Keratinocyte (primary cell): Measurements from ENCODE around the gene DPAGT1. TPM values are rescaled to one million over a fixed set of nuclear protein-coding genes. Genes with fewer than 3 reads are reported as not detected.

Source experiments
- DNase-seq: peaks from one replicate; pipeline ENCODE4 v3.0.0-alpha.2; 2011; ENCODE audit warnings: low read depth, missing footprints, low spot score
- FAIRE-seq: peaks from 2 replicates; lab custom pipeline; 2011; peaks lifted over from hg19 to GRCh38; lab: Jason Lieb, UNC
- H2AFZ ChIP-seq: 2 replicates; pipeline ENCODE4 v1.6.0; 2012; ENCODE audit warnings: low read length, control low read depth, inconsistent platforms; ENCODE audit not compliant: control insufficient read depth
- H3K27ac ChIP-seq: 2 replicates; pipeline ENCODE4 v1.5.1; 2011; ENCODE audit warnings: low read length; ENCODE audit not compliant: control insufficient read depth, insufficient read depth
- H3K27me3 ChIP-seq: 3 replicates; pipeline ENCODE4 v1.6.0; 2011; ENCODE audit warnings: low read length; ENCODE audit not compliant: control insufficient read depth, insufficient read depth; ENCODE audit errors: extremely low read depth
- H3K36me3 ChIP-seq, 2 experiments: 2 replicates in 1 of 2; 3 replicates in 1 of 2; pipeline ENCODE4 v1.5.1; 2011; ENCODE audit warnings: low read length in 2 of 2, mild to moderate bottlenecking in 1 of 2; ENCODE audit not compliant: control insufficient read depth in 2 of 2, insufficient read depth in 2 of 2; ENCODE audit errors: extremely low read depth in 1 of 2
- H3K4me1 ChIP-seq: 3 replicates; pipeline ENCODE4 v1.5.1; 2011; ENCODE audit warnings: low read length; ENCODE audit not compliant: control insufficient read depth, insufficient read depth; ENCODE audit errors: extremely low read depth
- H3K4me2 ChIP-seq: 3 replicates; pipeline ENCODE4 v1.6.0; 2011; ENCODE audit warnings: low read depth, low read length; ENCODE audit not compliant: control insufficient read depth, insufficient read depth; ENCODE audit errors: extremely low read depth
- H3K4me3 ChIP-seq, 3 experiments: fragments of 200-600 bp in 1 of 3; sonication (generic) in 1 of 3; 2 replicates in 2 of 3; 3 replicates in 1 of 3; pipeline ENCODE4 v1.5.1; 2011 to 2016; ENCODE audit warnings: low read length in 3 of 3, mild to moderate bottlenecking in 3 of 3, control low read depth in 2 of 3, inconsistent platforms in 1 of 3, low read depth in 1 of 3, mixed read lengths in 1 of 3, mixed run types in 1 of 3, moderate library complexity in 1 of 3; ENCODE audit not compliant: control insufficient read depth in 2 of 3, insufficient read depth in 2 of 3; ENCODE audit errors: extremely low read depth in 1 of 3
- H3K79me2 ChIP-seq: 2 replicates; pipeline ENCODE4 v1.6.0; 2012; ENCODE audit warnings: low read length; ENCODE audit not compliant: control insufficient read depth, insufficient read depth
- H3K9ac ChIP-seq: 3 replicates; pipeline ENCODE4 v1.6.0; 2011; ENCODE audit warnings: low read length; ENCODE audit not compliant: control insufficient read depth, insufficient read depth; ENCODE audit errors: extremely low read depth
- H3K9me1 ChIP-seq: 3 replicates; pipeline ENCODE4 v1.6.0; 2011; ENCODE audit warnings: low read length; ENCODE audit not compliant: control insufficient read depth, insufficient read depth; ENCODE audit errors: extremely low read depth
- H3K9me3 ChIP-seq: 2 replicates; pipeline ENCODE4 v1.5.1; 2012; ENCODE audit warnings: low read depth, low read length; ENCODE audit not compliant: control insufficient read depth
- H4K20me1 ChIP-seq: 3 replicates; pipeline ENCODE4 v1.6.0; 2011; ENCODE audit warnings: low read length; ENCODE audit not compliant: control insufficient read depth, insufficient read depth; ENCODE audit errors: extremely low read depth
- EZH2 ChIP-seq: IDR thresholded peaks from one replicate; pipeline ENCODE4 v1.6.1; 2012; ENCODE audit warnings: inconsistent platforms, mild to moderate bottlenecking, low read length, moderate library complexity
- dilution Hi-C: fragments of 300-500 bp; cut with MboI; formaldehyde crosslinking; loops from one replicate; pipeline ENCODE4 v1.7.0; 2020; ENCODE audit warnings: low sequenced_read_pairs; ENCODE audit not compliant: extremely low pct_ligation_motif_present
- polyA plus RNA-seq, 5 experiments: library from polyadenylated mRNA; depleted of rRNA in 3 of 5; stranded (reverse) in 3 of 5; stranded (forward) in 1 of 5; unstranded in 1 of 5; fragments of >200 nt; gene quantifications; 1 replicate in 1 of 5; 2 replicates in 3 of 5; 3 replicates in 1 of 5; pipeline versions ENCODE4 v1.2.1 to v1.2.3, GENCODE V29; 2011 to 2012; ENCODE audit warnings: missing spikeins in 2 of 5, low read depth in 1 of 5, low replicate concordance in 1 of 5
- TF ChIP-seq, protein P1 (sequence below), 3 experiments: IDR thresholded peaks in 1 of 3; conservative IDR thresholded peaks in 1 of 3; optimal IDR thresholded peaks in 1 of 3; 2 replicates in 2 of 3; 3 replicates in 1 of 3; pipeline versions ENCODE3 to v1.5.1; 2011; ENCODE audit warnings: low read length in 3 of 3, mild to moderate bottlenecking in 3 of 3, moderate library complexity in 2 of 3, control low read depth in 1 of 3, inconsistent platforms in 1 of 3; ENCODE audit not compliant: insufficient read depth in 2 of 3; ENCODE audit errors: extremely low read depth in 1 of 3

The DPAGT1 gene
- polyA plus RNA-seq, 1 donor (not counting 4 experiments of a cell fraction or from before 2014, with no cell fraction given): 59.7 TPM

GRCh38 chr11:119088406-119088805 lies 13.2 kb downstream of the DPAGT1 start:
- no peak overlapping the region for H3K9ac ChIP-seq
- H3K4me3 ChIP-seq: no peak overlapping the region
- H3K27me3 ChIP-seq: no peaks in the 10 kb centered on the region
- no peaks in the 10 kb centered on the region for H4K20me1 ChIP-seq
- no peak for DNase-seq
- H3K4me1 ChIP-seq: peaks cover 33% of the 10 kb centered on the region
- peaks cover 24 to 25% of the 10 kb centered on the region in 2 experiments for H3K36me3 ChIP-seq
- no peak for TF ChIP-seq EZH2
- TF ChIP-seq, protein P1, sequence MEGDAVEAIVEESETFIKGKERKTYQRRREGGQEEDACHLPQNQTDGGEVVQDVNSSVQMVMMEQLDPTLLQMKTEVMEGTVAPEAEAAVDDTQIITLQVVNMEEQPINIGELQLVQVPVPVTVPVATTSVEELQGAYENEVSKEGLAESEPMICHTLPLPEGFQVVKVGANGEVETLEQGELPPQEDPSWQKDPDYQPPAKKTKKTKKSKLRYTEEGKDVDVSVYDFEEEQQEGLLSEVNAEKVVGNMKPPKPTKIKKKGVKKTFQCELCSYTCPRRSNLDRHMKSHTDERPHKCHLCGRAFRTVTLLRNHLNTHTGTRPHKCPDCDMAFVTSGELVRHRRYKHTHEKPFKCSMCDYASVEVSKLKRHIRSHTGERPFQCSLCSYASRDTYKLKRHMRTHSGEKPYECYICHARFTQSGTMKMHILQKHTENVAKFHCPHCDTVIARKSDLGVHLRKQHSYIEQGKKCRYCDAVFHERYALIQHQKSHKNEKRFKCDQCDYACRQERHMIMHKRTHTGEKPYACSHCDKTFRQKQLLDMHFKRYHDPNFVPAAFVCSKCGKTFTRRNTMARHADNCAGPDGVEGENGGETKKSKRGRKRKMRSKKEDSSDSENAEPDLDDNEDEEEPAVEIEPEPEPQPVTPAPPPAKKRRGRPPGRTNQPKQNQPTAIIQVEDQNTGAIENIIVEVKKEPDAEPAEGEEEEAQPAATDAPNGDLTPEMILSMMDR (optimal IDR thresholded peaks at IDR 0.05 in 1 of 3, IDR thresholded peaks at IDR 0.05 in 1 of 3, conservative IDR thresholded peaks at IDR 0.05 in 1 of 3; ENCODE audit: extremely low read depth in 1 of 3, insufficient read depth in 2 of 3, low read length in 3 of 3): no peak
- FAIRE-seq: no peak
- peaks cover 32% of the 10 kb centered on the region for H3K79me2 ChIP-seq
- H3K27ac ChIP-seq: no peak overlapping the region
- dilution Hi-C loops: no loop called here
- H2AFZ ChIP-seq: no peak overlapping the region
- no peaks in the 10 kb centered on the region for H3K9me3 ChIP-seq
- H3K9me1 ChIP-seq: no peaks in the 10 kb centered on the region
- no peak overlapping the region for H3K4me2 ChIP-seq

GRCh38 chr11:119087747-119088241 lies 13.9 kb downstream of the DPAGT1 start:
- TF ChIP-seq, protein P1 (optimal IDR thresholded peaks at IDR 0.05 in 1 of 3, IDR thresholded peaks at IDR 0.05 in 1 of 3, conservative IDR thresholded peaks at IDR 0.05 in 1 of 3; ENCODE audit: extremely low read depth in 1 of 3, insufficient read depth in 2 of 3, low read length in 3 of 3): no peak
- TF ChIP-seq EZH2: no peak
- Histone ChIP-seq H3K36me3 (peaks cover 19 to 22% of the 10 kb centered on the region in 2 experiments), H3K27ac (no peak overlapping the region), H3K4me2 (peak overlapping the region; percentile 46), H3K9ac (no peak overlapping the region), H3K4me3 (no peak overlapping the region), H3K9me3 (no peaks in the 10 kb centered on the region), H3K27me3 (no peaks in the 10 kb centered on the region), H3K4me1 (peaks cover 27% of the 10 kb centered on the region), H3K79me2 (peaks cover 26% of the 10 kb centered on the region), H2AFZ (no peak overlapping the region), H3K9me1 (no peaks in the 10 kb centered on the region), H4K20me1 (no peaks in the 10 kb centered on the region)
- FAIRE-seq: no peak
- dilution Hi-C loops: no loop called here
- no peak for DNase-seq
